GM18508 (cell line): Measurements from ENCODE around the gene CLCA2.

ENCODE experiments used
- ATAC-seq: cut with Tn5 transposase; IDR thresholded peaks from one replicate; pipeline ENCODE4 v1.9.1; 2021; ENCODE audit warnings: moderate number of reproducible peaks; ENCODE audit not compliant: insufficient read depth, unreplicated experiment

The CLCA2 gene

GRCh38 chr1:86429122-86429725 is 5.3 kb downstream of the CLCA2 start:
- no peak for ATAC-seq

GRCh38 chr1:86429835-86430234 is 5.9 kb downstream of the CLCA2 start:
- no peak for ATAC-seq

GRCh38 chr1:86430376-86430775 is 6.4 kb downstream of the CLCA2 start:
- no peak for ATAC-seq

GRCh38 chr1:86434059-86434458 is 10.1 kb downstream of the CLCA2 start:
- no peak for ATAC-seq

GRCh38 chr1:86435327-86435726 is 11.4 kb downstream of the CLCA2 start:
- ATAC-seq, result no peak

GRCh38 chr1:86436041-86436440 is 12.1 kb downstream of the CLCA2 start:
- no peak for ATAC-seq

GRCh38 chr1:86441581-86441980 is 17.6 kb downstream of the CLCA2 start:
- ATAC-seq, result no peak

- no peak for ATAC-seq
These were observed 18.0 kb downstream of the CLCA2 start for GRCh38 chr1:86441997-86442396.

GRCh38 chr1:86445919-86446318 is 21.9 kb downstream of the CLCA2 start:
- no peak for ATAC-seq

- no peak for ATAC-seq
These were observed 23.3 kb downstream of the CLCA2 start for GRCh38 chr1:86447198-86447790.

GRCh38 chr1:86448670-86449069 is 24.7 kb downstream of the CLCA2 start:
- ATAC-seq, result no peak

- ATAC-seq, result no peak
These were observed 25.1 kb downstream of the CLCA2 start for GRCh38 chr1:86449103-86449502.

GRCh38 chr1:86450847-86451246 is 26.9 kb downstream of the CLCA2 start:
- ATAC-seq, result no peak

- no peak for ATAC-seq
These were observed 29.7 kb downstream of the CLCA2 start for GRCh38 chr1:86453664-86454063.

GRCh38 chr1:86455073-86455472 is 31.1 kb downstream of the CLCA2 start:
- no peak for ATAC-seq

GRCh38 chr1:86460998-86461397 is 37.0 kb downstream of the CLCA2 start:
- ATAC-seq, result no peak

- no peak for ATAC-seq
These were observed 37.5 kb downstream of the CLCA2 start for GRCh38 chr1:86461482-86461881.

GRCh38 chr1:86464819-86465218 is 40.8 kb downstream of the CLCA2 start:
- ATAC-seq, result no peak

GRCh38 chr1:86466109-86466844 is 42.3 kb downstream of the CLCA2 start:
- ATAC-seq, result no peak

GRCh38 chr1:86466986-86467385 is 43.0 kb downstream of the CLCA2 start:
- no peak for ATAC-seq

GRCh38 chr1:86468501-86468977 is 44.6 kb downstream of the CLCA2 start, which contains the start of gene CLCA1:
Gene CLCA1, plus strand, starts transcription at chr1:86468927. Its CDS starts 45 bp downstream, at chr1:86468972.
- ATAC-seq, result no peak
